Aorta (tissue), 5 donors: ENCODE results near the gene FOXC2. TPM values are rescaled to one million over a fixed set of nuclear protein-coding genes. Genes with fewer than 3 reads are reported as not detected.

Experiments used
- ATAC-seq: fragments of 200-7000 bp; cut with Tn5 transposase; one replicate; pipeline ENCODE4 v1.9.1; 2022; ENCODE audit warnings: moderate library complexity; ENCODE audit not compliant: low FRiP score
- DNase-seq, 2 donors: peaks; one replicate each; pipeline ENCODE4 v3.0.0-alpha.2; 2020
- H3K27ac ChIP-seq, 2 donors: one replicate each; pipeline ENCODE4 v1.5.1; 2013; ENCODE audit warnings: low read length in 2 of 2, mild to moderate bottlenecking in 2 of 2, moderate library complexity in 2 of 2, control low read depth in 1 of 2, inconsistent platforms in 1 of 2, low read depth in 1 of 2
- H3K27me3 ChIP-seq, 2 donors: one replicate each; pipeline ENCODE4 v1.6.1; 2013; ENCODE audit warnings: control low read depth in 1 of 2, low read length in 1 of 2, mild to moderate bottlenecking in 1 of 2, moderate library complexity in 1 of 2; ENCODE audit not compliant: insufficient read depth in 2 of 2, control insufficient read depth in 1 of 2
- H3K36me3 ChIP-seq, 2 donors: one replicate each; pipeline ENCODE4 v1.6.1; 2013; ENCODE audit warnings: control low read depth in 1 of 2, low read length in 1 of 2, mild to moderate bottlenecking in 1 of 2; ENCODE audit not compliant: insufficient read depth in 2 of 2, control insufficient read depth in 1 of 2
- H3K4me1 ChIP-seq, 2 donors: one replicate each; pipeline ENCODE4 v1.6.1; 2013; ENCODE audit warnings: low read length in 2 of 2, control low read depth in 1 of 2, mild to moderate bottlenecking in 1 of 2, moderate library complexity in 1 of 2; ENCODE audit not compliant: insufficient read depth in 2 of 2, control insufficient read depth in 1 of 2
- H3K4me3 ChIP-seq, 2 donors: one replicate each; pipeline ENCODE4 v1.5.1; 2013; ENCODE audit warnings: low read length in 2 of 2, control low read depth in 1 of 2, mild to moderate bottlenecking in 1 of 2
- H3K9me3 ChIP-seq: one replicate; pipeline ENCODE4 v1.6.1; 2013; ENCODE audit warnings: mild to moderate bottlenecking, low read length; ENCODE audit not compliant: control insufficient read depth
- WGBS, 2 donors: extraction: QIAGEN DNeasy Blood & Tissue Kit; methylation state at CpG; one replicate each; pipeline ENCODE4 v1.1.7; 2013; 5-methylcytosine and 5-hydroxymethylcytosine counted together
- intact Hi-C, 2 donors: fragments of 100-400 bp; cut with DNase I; formaldehyde crosslinking; loops; one replicate each; pipeline versions ENCODE4 v1.14.2 to v1.15.0; 2022
- polyA plus RNA-seq, 2 donors: library from polyadenylated mRNA; stranded (reverse); fragments of 200-250 nt; gene quantifications; one replicate each; pipeline ENCODE4 v1.2.3, GENCODE V29; 2013
- total RNA-seq, 2 donors: library from RNA; stranded (reverse); fragmentation: NEBNext Ultra II Directional; extraction: Animal tissue kit (Norgen Biotek cat#: 25700); gene quantifications; one replicate each; pipeline ENCODE4 v1.2.1, GENCODE V29; 2021
- donor health status: healthy with polysubstance abuse.
- donor health status: Bipolar disorder and iron deficiency.
- donor health status: DM: no; HTN: no; CAD: no.
- donor health status: DM: no; HTN: no; CAD: no.
- donor health status: DM: yes; HTN: yes; CAD: no.

FOXC2 gene
- total and polyA plus RNA-seq, 4 donors, result 8.6 to 45.4 (median 25.9) TPM

DNA sequence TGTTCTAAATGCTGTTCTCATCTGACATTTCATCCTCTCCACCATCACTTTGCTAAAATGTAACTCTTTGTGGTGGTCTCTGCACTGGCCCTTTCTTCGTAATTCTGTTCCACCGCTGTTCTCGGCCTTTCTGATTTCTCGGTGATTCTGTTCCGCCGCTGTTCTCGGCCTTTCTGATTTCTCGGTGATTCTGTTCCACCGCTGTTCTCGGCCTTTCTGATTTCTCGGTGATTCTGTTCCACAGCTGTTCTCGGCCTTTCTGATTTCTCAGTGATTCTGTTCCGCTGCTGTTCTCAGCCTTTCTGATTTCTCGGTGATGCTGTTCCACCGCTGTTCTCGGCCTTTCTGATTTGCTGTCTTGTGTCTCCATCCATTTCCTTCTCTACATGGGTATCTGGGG, 44.0 kb upstream of the FOXC2 start:
- H3K27ac ChIP-seq, result no peak overlapping the region
- no peaks in the 10 kb centered on the region for H3K36me3 ChIP-seq
- no peak for ATAC-seq
- peak in 1 of 2 donors; percentile 63 for DNase-seq
- WGBS, 2 donors, result 85 to 89% methylated on average over 16 of the region's 16 CpGs
- H3K4me1 ChIP-seq, result no peaks in the 10 kb centered on the region
- no peaks in the 10 kb centered on the region for H3K27me3 ChIP-seq
- H3K4me3 ChIP-seq, result no peak overlapping the region
- no peaks in the 10 kb centered on the region for H3K9me3 ChIP-seq
- intact Hi-C loops, result loop anchor here in 1 of 2 donors (5.0 kb wide), 1 partner anchor 705 kb away; no protein-coding TSS in a partner anchor

DNA sequence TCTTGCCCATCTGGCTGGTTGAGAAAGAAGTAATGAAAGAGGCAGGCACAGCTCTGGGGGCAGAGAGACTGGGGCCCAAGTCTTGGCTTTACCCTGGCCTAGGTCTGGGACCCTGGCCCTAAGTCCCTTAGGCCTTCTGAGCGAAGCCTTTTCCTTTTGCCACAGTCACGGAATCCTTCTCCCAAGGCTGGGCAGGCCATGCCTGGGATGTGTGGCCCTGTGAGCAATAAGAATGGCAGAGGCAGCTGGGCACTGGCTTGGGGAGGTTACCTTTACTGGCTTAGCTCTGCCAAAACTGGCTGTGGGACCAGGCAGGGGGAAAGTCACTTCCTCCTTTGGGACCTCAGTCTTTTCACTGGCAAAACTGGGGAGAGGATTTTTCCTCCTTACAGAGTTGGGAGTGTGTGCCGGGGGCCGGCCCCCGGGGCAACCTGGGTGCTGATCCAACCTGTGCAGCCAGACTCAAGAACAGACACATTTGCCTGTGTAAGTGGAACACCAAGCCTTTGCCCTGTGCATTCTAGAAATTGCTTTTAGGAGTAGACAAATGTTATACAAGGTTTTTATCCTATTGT, 43.4 kb upstream of the FOXC2 start:
- ATAC-seq (no peak), DNase-seq (peak in 1 of 2 donors; percentile 31)
- WGBS, 2 donors, result 74 to 76% methylated on average over 5 of the region's 5 CpGs
- Histone ChIP-seq H3K4me1 (no peaks in the 10 kb centered on the region), H3K27me3 (no peaks in the 10 kb centered on the region), H3K36me3 (no peaks in the 10 kb centered on the region), H3K27ac (no peak overlapping the region), H3K9me3 (no peaks in the 10 kb centered on the region), H3K4me3 (no peak overlapping the region)
- intact Hi-C loops, result loop anchor here in 1 of 2 donors (5.0 kb wide), 1 partner anchor 706 kb away; no protein-coding TSS in a partner anchor

DNA sequence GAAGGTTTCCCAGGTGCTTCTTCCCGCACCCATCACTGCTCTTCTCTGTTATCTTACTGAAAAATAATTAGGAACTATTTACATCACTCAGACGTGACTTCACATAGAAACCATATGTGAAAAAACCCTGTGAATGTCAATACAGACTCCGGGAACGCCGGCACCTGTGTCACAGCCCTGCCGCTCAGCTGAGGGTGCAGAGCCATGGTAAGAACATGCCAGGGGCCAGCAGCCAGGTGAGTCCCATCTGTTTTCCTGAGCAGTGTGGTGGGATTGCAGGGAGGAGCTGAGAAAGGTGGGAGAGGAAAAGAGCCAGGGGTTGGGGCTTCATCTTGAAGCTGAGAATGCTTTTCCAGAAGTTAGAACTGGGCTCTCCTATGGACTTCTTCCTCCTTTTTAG, 42.6 kb upstream of the FOXC2 start:
- no peaks in the 10 kb centered on the region for H3K9me3 ChIP-seq
- no peak overlapping the region for H3K27ac ChIP-seq
- DNase-seq (peak in 1 of 2 donors; percentile 51), ATAC-seq (no peak)
- H3K27me3 ChIP-seq, result no peaks in the 10 kb centered on the region
- no peak overlapping the region for H3K4me3 ChIP-seq
- intact Hi-C loops, result loop anchor here in 1 of 2 donors (5.0 kb wide), 1 partner anchor 707 kb away; no protein-coding TSS in a partner anchor
- no peaks in the 10 kb centered on the region for H3K36me3 ChIP-seq
- H3K4me1 ChIP-seq, result no peaks in the 10 kb centered on the region
- 58 to 61% methylated on average over 6 of the region's 6 CpGs for WGBS, 2 donors

DNA sequence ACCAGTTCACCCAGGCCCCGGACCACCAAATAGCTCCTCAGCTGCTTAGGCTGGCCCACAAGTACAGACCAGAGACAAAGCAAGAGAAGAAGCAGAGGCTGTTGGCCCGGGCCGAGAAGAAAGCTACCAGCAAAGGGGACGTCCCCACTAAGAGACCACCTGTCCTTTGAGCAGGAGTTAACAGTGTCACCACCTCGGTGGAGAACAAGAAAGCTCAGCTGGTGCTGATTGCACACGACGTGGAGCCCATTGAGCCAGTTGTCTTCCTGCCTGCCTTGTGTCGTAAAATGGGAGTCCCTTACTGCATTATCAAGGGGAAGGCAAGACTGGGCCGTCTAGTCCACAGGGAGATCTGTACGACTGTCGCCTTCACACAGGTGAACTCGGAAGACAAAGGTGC, 40.9 kb upstream of the FOXC2 start:
- no peaks in the 10 kb centered on the region for H3K27me3 ChIP-seq
- peak in 1 of 2 donors; percentile 46 for DNase-seq
- H3K36me3 ChIP-seq, result no peaks in the 10 kb centered on the region
- H3K27ac ChIP-seq, result no peak overlapping the region
- no peaks in the 10 kb centered on the region for H3K9me3 ChIP-seq
- intact Hi-C loops, result no loop called here
- ATAC-seq, result no peak
- WGBS, 2 donors, result 66 to 68% methylated on average over 12 of the region's 12 CpGs
- H3K4me3 ChIP-seq, result no peak overlapping the region
- no peaks in the 10 kb centered on the region for H3K4me1 ChIP-seq

DNA sequence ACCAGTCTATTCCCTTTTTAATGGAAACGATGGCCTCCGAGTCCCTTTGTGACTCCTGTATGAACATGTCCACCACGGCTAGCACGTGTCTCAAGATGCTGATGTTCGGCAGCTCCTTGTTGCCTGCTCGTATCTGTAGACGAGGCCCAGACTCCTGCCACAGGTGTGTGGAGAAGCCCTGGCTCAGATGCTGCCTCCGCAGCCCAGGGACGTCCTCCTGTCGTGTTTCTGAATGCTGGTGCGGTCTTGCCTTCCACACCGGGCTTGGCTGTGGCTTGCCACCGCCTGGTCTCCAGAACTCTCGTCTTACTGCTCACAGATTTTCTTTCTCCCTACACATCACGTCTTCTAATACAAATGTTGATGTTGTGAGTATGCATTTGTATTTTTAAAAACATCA, 39.3 kb upstream of the FOXC2 start:
- no peaks in the 10 kb centered on the region for H3K4me1 ChIP-seq
- H3K4me3 ChIP-seq, result no peak overlapping the region
- no peaks in the 10 kb centered on the region for H3K9me3 ChIP-seq
- no peaks in the 10 kb centered on the region for H3K27me3 ChIP-seq
- H3K27ac ChIP-seq, result no peak overlapping the region
- no peaks in the 10 kb centered on the region for H3K36me3 ChIP-seq
- intact Hi-C loops, result no loop called here
- DNase-seq (peak in 1 of 2 donors; percentile 66), ATAC-seq (no peak)
- WGBS, 2 donors, result 91 to 94% methylated on average over 15 of the region's 15 CpGs

DNA sequence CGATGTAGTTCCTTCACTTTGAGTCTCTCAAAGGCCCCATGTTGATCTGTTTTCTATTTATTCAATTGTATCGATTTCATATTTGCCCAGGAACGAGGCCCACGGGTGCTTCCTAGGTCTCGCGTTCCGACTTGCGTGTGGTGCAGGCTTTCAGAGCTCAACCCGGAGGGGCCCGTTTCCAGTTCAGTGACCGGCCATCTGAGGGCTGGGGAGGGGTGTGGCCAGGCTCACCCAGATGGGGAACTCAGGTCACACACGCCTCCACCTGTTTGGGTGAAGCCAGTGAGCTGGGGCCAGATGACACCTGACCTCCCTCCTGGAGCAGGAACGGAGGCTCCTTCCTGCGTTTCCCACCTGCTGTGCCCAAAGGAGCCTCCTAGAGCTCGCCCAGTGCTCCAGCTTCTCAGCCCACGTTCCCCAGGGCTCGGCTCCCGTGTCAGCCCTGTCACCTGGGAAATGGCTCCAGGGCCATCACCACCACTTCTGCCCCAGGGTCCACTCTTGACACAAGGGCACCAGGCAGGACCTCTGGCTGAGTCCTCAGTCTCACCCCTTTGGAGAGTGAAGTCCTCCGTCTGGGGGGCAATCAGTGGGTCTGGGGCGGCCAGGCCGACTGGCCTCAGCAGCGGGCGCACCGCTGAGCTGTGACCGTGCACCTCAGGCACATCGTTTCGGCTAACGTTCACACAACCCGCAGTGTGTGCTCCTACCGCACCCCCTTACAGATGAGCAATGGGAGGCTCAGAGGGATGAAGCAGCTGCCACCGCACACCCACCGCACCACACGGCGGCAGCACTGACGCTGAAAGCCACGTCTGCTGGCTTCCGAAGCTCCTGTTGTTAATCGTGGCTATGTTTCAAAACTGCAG, 38.3 kb upstream of the FOXC2 start:
- Histone ChIP-seq H3K4me1 (no peaks in the 10 kb centered on the region), H3K36me3 (no peaks in the 10 kb centered on the region), H3K27ac (no peak overlapping the region), H3K9me3 (no peaks in the 10 kb centered on the region), H3K27me3 (no peaks in the 10 kb centered on the region), H3K4me3 (no peak overlapping the region)
- ATAC-seq (no peak), DNase-seq (peak in 1 of 2 donors; percentile 66)
- intact Hi-C loops, result no loop called here
- WGBS, 2 donors, result 91 to 93% methylated on average over 38 of the region's 38 CpGs

DNA sequence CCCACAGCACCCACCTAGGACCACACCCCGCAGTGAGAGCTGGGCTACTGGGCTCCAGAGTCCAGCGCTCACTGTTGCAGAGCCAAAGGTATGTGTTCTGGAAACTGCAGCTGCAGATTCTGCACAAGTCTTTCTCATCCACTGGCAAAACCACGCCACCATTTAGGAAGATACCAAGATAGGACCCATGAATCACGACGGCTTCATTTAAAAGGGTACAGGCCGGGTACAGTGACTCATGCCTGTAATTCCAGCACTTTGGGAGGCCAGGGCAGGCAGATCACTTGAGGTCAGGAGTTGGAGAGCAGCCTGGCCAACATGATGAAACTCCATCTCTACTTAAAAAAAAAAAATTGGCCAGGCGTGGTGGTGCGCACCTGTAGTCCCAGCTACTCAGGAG, 37.5 kb upstream of the FOXC2 start:
- H3K4me3 ChIP-seq, result no peak overlapping the region
- H3K9me3 ChIP-seq, result no peaks in the 10 kb centered on the region
- intact Hi-C loops, result no loop called here
- no peaks in the 10 kb centered on the region for H3K27me3 ChIP-seq
- no peaks in the 10 kb centered on the region for H3K36me3 ChIP-seq
- no peak overlapping the region for H3K27ac ChIP-seq
- ATAC-seq (no peak), DNase-seq (peak in 1 of 2 donors; percentile 28)
- no peaks in the 10 kb centered on the region for H3K4me1 ChIP-seq
- WGBS, 2 donors, result 93 to 94% methylated on average over 8 of the region's 8 CpGs

DNA sequence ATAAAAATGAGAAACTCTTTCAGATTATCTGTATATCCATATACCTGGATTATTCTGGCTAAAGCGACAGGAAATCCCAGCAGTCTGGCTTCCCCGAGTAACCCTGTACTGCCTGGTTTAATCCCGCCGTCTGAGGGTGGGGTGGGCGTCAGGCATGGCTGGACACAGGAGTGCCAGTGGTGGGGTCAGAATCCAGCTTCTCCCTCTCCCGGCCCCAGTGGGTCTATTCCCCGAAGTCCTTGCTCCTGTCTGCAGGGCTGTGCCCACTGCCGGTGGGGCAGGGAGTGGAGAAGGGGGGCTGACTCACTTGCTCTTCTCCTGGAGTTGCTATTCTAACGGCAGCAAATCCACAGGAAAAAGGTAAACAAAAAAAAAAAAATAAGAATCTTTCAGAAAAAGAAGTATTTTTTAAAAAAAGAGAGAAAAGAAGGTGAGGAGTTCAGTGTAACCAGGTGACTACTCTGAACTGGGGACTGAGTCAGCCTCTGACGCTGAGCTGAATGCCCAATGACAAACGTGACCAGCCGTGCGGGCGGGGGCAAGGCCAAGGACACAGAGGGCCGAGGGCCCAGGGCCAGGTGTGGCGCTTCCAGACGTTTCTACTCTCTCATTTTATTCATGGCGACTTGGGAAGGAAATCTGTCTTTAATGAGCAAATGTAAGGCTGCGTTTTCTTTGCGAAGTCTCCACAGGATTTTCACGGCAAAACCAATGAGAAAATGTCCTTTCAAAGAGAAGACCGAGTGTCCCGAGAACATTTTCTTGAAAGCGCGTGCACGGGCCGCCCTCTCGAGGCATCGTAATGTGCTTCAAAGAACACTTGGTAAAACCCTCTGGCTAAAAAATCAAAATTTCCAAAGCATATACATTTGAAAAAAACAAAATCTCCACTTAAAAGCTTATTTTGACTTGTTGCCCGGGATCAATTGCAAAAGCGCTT, 36.1 kb upstream of the FOXC2 start:
- ATAC-seq (no peak), DNase-seq (peak in 1 of 2 donors; percentile 66)
- H3K27ac ChIP-seq, result no peak overlapping the region
- H3K4me3 ChIP-seq, result no peak overlapping the region
- no peaks in the 10 kb centered on the region for H3K4me1 ChIP-seq
- intact Hi-C loops, result no loop called here
- H3K36me3 ChIP-seq, result no peaks in the 10 kb centered on the region
- WGBS, 2 donors, result 88% methylated on average over 31 of the region's 31 CpGs
- H3K9me3 ChIP-seq, result no peaks in the 10 kb centered on the region
- H3K27me3 ChIP-seq, result no peaks in the 10 kb centered on the region
